Kidney epithelial cell (primary cell): ENCODE measurements around the gene CLRN2. TPM values are rescaled to one million over a fixed set of nuclear protein-coding genes. Genes with fewer than 3 reads are reported as not detected.

ENCODE experiments used
- DNase-seq: peaks from one replicate; pipeline ENCODE4 v3.0.0-alpha.2; 2010; ENCODE audit warnings: low read depth
- H3K27me3 ChIP-seq: 2 replicates; pipeline ENCODE4 v1.6.0; 2011; ENCODE audit warnings: low read length; ENCODE audit not compliant: control insufficient read depth, insufficient read depth
- H3K36me3 ChIP-seq: 2 replicates; pipeline ENCODE4 v1.5.1; 2011; ENCODE audit warnings: low read length; ENCODE audit not compliant: control insufficient read depth, insufficient read depth
- H3K4me3 ChIP-seq: 2 replicates; pipeline ENCODE4 v1.5.1; 2011; ENCODE audit warnings: low read depth, mild to moderate bottlenecking, control low read depth, low read length
- total RNA-seq: library from RNA; depleted of rRNA; stranded (reverse); fragments of >200 nt; gene quantifications from 2 replicates; pipeline ENCODE4 v1.2.3, GENCODE V29; 2015
- TF ChIP-seq, protein P1 (sequence below): IDR thresholded peaks from 2 replicates; pipeline ENCODE4 v1.5.1; 2011; ENCODE audit warnings: mild to moderate bottlenecking, moderate library complexity, low read length, control low read depth, inconsistent platforms; ENCODE audit not compliant: insufficient read depth, poor library complexity, severe bottlenecking

The CLRN2 gene
- total RNA-seq, 1 donor from 2014 or later: not detected

DNA sequence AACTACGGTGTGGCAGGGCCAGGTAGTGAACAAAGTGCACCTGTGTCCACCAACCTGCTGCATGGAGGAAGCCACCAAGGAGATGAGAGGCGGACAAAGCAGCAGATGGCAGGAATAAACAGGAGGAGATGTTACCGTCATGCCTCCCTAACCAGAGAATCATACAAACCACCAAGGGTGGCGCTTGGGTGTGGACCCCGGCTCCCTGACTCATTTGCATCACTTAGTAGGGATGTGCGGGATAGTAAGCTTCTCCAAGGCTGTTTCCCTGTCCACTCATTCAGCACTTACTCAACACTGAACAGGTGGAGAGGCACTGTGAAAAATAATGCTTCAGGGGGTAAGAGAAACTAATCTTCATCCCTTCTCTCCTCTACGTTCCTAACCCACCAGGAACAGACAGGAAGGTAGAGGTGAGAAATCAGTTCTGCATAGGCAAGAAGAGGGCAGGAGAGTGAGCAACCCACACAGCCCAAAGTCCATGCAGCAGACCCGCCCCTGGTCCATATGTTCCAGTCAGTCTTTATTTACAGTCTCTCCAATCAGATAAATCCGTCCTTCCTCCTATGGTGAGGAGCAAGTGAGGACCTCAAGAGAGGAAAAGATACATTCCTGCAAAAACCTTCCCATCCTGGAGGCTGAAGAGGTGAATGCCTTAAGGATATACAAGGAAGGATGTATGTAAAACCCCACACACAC lies 37.0 kb upstream of the CLRN2 start:
- TF ChIP-seq, protein P1, sequence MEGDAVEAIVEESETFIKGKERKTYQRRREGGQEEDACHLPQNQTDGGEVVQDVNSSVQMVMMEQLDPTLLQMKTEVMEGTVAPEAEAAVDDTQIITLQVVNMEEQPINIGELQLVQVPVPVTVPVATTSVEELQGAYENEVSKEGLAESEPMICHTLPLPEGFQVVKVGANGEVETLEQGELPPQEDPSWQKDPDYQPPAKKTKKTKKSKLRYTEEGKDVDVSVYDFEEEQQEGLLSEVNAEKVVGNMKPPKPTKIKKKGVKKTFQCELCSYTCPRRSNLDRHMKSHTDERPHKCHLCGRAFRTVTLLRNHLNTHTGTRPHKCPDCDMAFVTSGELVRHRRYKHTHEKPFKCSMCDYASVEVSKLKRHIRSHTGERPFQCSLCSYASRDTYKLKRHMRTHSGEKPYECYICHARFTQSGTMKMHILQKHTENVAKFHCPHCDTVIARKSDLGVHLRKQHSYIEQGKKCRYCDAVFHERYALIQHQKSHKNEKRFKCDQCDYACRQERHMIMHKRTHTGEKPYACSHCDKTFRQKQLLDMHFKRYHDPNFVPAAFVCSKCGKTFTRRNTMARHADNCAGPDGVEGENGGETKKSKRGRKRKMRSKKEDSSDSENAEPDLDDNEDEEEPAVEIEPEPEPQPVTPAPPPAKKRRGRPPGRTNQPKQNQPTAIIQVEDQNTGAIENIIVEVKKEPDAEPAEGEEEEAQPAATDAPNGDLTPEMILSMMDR: no peak
- Histone ChIP-seq H3K27me3 (no peaks in the 10 kb centered on the region), H3K36me3 (no peaks in the 10 kb centered on the region), H3K4me3 (no peak overlapping the region)
- DNase-seq: no peak

DNA sequence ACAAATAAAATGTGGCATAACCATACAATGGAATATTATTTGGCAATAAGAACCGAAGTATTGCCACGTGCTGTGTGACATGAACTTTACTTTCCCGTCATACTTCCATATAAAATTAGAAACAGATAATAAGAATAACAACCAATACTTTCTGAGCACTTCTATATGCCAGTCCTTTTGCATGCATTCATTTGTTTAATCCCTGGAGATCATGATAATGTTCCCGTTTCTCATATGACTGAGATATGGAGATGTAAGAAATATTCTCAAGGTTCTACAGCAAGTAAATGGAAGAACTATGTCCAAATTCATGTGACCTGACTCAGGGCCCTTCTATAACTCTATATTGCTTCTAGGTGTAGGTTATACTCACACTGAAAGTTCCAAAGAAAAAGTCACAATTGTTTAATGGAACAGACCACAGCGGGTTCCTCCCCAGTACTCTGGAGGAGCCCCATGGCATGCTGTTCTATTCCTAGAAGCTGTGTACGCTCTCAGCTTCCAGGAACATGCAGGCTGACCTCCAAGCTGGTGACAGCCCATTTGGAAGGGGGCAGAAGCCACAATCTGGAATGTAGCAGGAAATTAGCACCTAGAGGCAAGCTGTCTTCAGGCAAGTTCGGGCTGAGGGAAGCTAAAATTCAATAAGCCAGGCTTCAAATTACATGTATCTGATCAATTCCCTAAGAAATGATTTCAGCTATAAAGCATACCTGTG lies 34.6 kb upstream of the CLRN2 start:
- H3K4me3 ChIP-seq: no peak overlapping the region
- TF ChIP-seq, protein P1: no peak
- no peaks in the 10 kb centered on the region for H3K27me3 ChIP-seq
- no peak for DNase-seq
- H3K36me3 ChIP-seq: no peaks in the 10 kb centered on the region

DNA sequence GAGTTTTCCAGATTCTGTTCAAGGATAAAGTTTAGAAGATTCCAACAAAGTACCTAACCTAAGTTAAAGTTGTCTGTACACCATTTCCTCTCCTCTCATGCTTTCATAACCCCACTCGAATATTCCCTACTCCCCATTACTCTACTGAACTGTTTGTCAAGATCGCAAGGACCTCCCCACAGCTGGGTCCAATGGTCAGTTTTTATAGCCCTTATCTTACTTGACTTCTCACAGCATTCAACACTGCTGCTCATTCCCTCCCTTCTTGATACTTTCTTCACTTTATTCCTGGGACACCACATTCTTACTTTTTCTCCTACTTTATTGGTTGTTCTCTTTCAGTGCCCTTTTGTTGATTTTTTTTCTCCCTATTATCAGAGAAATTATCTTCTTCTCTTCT lies 34.0 kb upstream of the CLRN2 start:
- H3K36me3 ChIP-seq: no peaks in the 10 kb centered on the region
- no peak for DNase-seq
- H3K4me3 ChIP-seq: no peak overlapping the region
- H3K27me3 ChIP-seq: no peaks in the 10 kb centered on the region
- TF ChIP-seq, protein P1: no peak

DNA sequence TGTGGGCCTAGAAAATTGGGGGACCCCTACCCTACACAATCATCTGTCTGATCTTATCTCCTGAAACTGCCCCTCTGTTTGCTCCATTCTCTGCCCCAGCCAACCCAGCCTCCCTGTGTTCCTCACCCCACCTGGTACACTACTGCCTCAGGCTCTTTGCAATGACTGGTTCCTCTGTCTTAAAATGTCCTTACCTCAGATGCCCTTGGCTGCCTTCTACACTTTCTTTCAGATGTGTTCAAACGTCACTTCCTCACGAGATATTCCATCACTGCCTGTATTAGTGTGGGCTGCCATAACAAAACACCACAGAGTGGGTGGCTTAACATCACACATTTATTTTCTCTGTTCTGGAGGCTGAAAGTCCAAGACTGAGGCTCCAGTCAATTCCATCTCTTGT lies 32.2 kb upstream of the CLRN2 start:
- Histone ChIP-seq H3K36me3 (no peaks in the 10 kb centered on the region), H3K27me3 (no peaks in the 10 kb centered on the region), H3K4me3 (no peak overlapping the region)
- no peak for DNase-seq
- TF ChIP-seq, protein P1: no peak

DNA sequence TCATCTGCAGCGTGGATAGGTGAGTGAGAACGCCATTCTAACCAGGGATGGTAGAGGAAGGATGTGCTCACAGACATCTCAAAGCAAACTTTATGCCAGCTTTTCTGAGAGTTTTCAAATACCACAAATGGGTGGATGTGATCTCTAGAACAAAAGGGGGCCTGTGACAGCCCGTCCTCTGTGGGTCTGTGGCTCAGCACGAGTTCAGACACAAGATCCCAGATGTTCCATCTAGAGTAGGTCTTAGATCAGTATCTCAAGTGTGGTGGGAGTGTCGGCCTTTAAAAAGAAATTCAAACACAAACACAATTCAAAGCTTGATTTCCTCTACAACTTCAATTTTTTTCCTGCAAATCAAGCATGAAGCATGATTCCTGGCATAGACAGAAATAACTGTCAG lies 25.8 kb upstream of the CLRN2 start:
- TF ChIP-seq, protein P1: no peak
- H3K36me3 ChIP-seq: peaks cover 5% of the 10 kb centered on the region
- no peak for DNase-seq

More for the DNA sequence above, 25.8 kb upstream of the CLRN2 start:
- no peak overlapping the region for H3K4me3 ChIP-seq
- H3K27me3 ChIP-seq: no peaks in the 10 kb centered on the region
